H9 (cell line): ENCODE data around the gene PROX2. TPM values are rescaled to one million over a fixed set of nuclear protein-coding genes. Genes with fewer than 3 reads are reported as not detected.

Experiments used
- DNase-seq: peaks from one replicate; pipeline ENCODE4 v3.0.0-alpha.2; 2017
- H2AFZ ChIP-seq: one replicate; pipeline ENCODE4 v1.6.1; 2013; ENCODE audit warnings: mild to moderate bottlenecking, low read length, control low read depth, moderate library complexity
- H2AK5ac ChIP-seq: 2 replicates; pipeline ENCODE4 v1.6.1; 2013; ENCODE audit warnings: low read length, control low read depth, mixed read lengths; ENCODE audit not compliant: insufficient read length
- H2BK120ac ChIP-seq: one replicate; pipeline ENCODE4 v1.6.1; 2013; ENCODE audit warnings: low read depth, mild to moderate bottlenecking, low read length, control low read depth, inconsistent platforms; ENCODE audit not compliant: poor library complexity, severe bottlenecking
- H2BK12ac ChIP-seq: 2 replicates; pipeline ENCODE4 v1.6.1; 2013; ENCODE audit warnings: low read length, control low read depth, mixed read lengths, low read depth; ENCODE audit not compliant: insufficient read length
- H2BK15ac ChIP-seq: 2 replicates; pipeline ENCODE4 v1.6.1; 2013; ENCODE audit warnings: low read depth, low read length, control low read depth
- H2BK20ac ChIP-seq: one replicate; pipeline ENCODE4 v1.6.1; 2013; ENCODE audit warnings: low read depth, mild to moderate bottlenecking, low read length, control low read depth, inconsistent platforms; ENCODE audit not compliant: poor library complexity, severe bottlenecking
- H2BK5ac ChIP-seq: 2 replicates; pipeline ENCODE4 v1.6.1; 2013; ENCODE audit warnings: low read length, control low read depth, mixed read lengths; ENCODE audit not compliant: insufficient read length
- H3K14ac ChIP-seq: 2 replicates; pipeline ENCODE4 v1.6.1; 2013; ENCODE audit warnings: low read length, control low read depth; ENCODE audit not compliant: insufficient read depth
- H3K18ac ChIP-seq: 2 replicates; pipeline ENCODE4 v1.6.1; 2013; ENCODE audit warnings: low read depth, mild to moderate bottlenecking, mixed read lengths, low read length, control low read depth; ENCODE audit not compliant: insufficient read length
- H3K23ac ChIP-seq: 2 replicates; pipeline ENCODE4 v1.6.1; 2013; ENCODE audit warnings: low read length, control low read depth, mixed read lengths, low read depth; ENCODE audit not compliant: insufficient read length
- H3K23me2 ChIP-seq: 2 replicates; pipeline ENCODE4 v1.6.1; 2013; ENCODE audit warnings: low read depth, mild to moderate bottlenecking, mixed read lengths, low read length, control low read depth; ENCODE audit not compliant: insufficient read length, poor library complexity, severe bottlenecking
- H3K27ac ChIP-seq: 2 replicates; pipeline ENCODE4 v1.5.1; 2013; ENCODE audit warnings: low read length, control low read depth, mixed read lengths, low read depth; ENCODE audit not compliant: insufficient read length
- H3K27me3 ChIP-seq: 2 replicates; pipeline ENCODE4 v1.6.1; 2013; ENCODE audit warnings: low read length, control low read depth, inconsistent platforms; ENCODE audit not compliant: insufficient read depth
- H3K4ac ChIP-seq: 2 replicates; pipeline ENCODE4 v1.6.1; 2013; ENCODE audit warnings: low read depth, mild to moderate bottlenecking, control low read depth, inconsistent platforms, low read length, moderate library complexity
- H3K4me1 ChIP-seq: 2 replicates; pipeline ENCODE4 v1.6.1; 2013; ENCODE audit warnings: low read length, control low read depth, inconsistent platforms; ENCODE audit not compliant: insufficient read depth
- H3K4me2 ChIP-seq: 2 replicates; pipeline ENCODE4 v1.6.1; 2013; ENCODE audit warnings: low read length, control low read depth, mixed read lengths; ENCODE audit not compliant: insufficient read length, insufficient read depth
- H3K56ac ChIP-seq: 2 replicates; pipeline ENCODE4 v1.6.1; 2013; ENCODE audit warnings: low read depth, mild to moderate bottlenecking, mixed read lengths, low read length, control low read depth; ENCODE audit not compliant: insufficient read length
- H3K79me1 ChIP-seq: 2 replicates; pipeline ENCODE4 v1.6.1; 2013; ENCODE audit warnings: low read depth, mild to moderate bottlenecking, moderate library complexity, low read length, control low read depth, inconsistent platforms; ENCODE audit not compliant: insufficient read depth, poor library complexity, severe bottlenecking
- H3K79me2 ChIP-seq: 2 replicates; pipeline ENCODE4 v1.6.1; 2013; ENCODE audit warnings: low read length, control low read depth, inconsistent platforms; ENCODE audit not compliant: insufficient read depth
- H3K9ac ChIP-seq: 2 replicates; pipeline ENCODE4 v1.6.1; 2013; ENCODE audit warnings: low read length, control low read depth, mixed read lengths; ENCODE audit not compliant: insufficient read length; ENCODE audit errors: extremely low read depth
- H3K9me3 ChIP-seq: one replicate; pipeline ENCODE4 v1.6.1; 2013; ENCODE audit warnings: low read depth, low read length, inconsistent platforms; ENCODE audit not compliant: control insufficient read depth
- H3T11ph ChIP-seq: one replicate; pipeline ENCODE4 v1.6.1; 2013; ENCODE audit warnings: mild to moderate bottlenecking, low read length, control low read depth, inconsistent platforms
- H4K20me1 ChIP-seq: one replicate; pipeline ENCODE4 v1.6.1; 2013; ENCODE audit not compliant: control insufficient read depth, insufficient read length, insufficient read depth
- H4K5ac ChIP-seq: 2 replicates; pipeline ENCODE4 v1.6.1; 2013; ENCODE audit warnings: low read depth, mild to moderate bottlenecking, mixed read lengths, low read length, control low read depth; ENCODE audit not compliant: insufficient read length
- H4K8ac ChIP-seq: replicated peaks from 2 replicates; pipeline ENCODE4 v1.6.1; 2013; ENCODE audit warnings: low read length, control low read depth, mixed read lengths, low read depth; ENCODE audit not compliant: insufficient read length
- H4K91ac ChIP-seq: 2 replicates; pipeline ENCODE4 v1.6.1; 2013; ENCODE audit warnings: low read depth, mild to moderate bottlenecking, moderate library complexity, mixed read lengths, low read length, control low read depth; ENCODE audit not compliant: insufficient read length
- H3K27ac Mint-ChIP-seq, 3 experiments: 2 replicates in 2 of 3; 3 replicates in 1 of 3; pipeline ENCODE4 v1.8.0; 2020 to 2021; ENCODE audit warnings: mixed read lengths in 3 of 3, mild to moderate bottlenecking in 1 of 3, moderate library complexity in 1 of 3
- H3K27me3 Mint-ChIP-seq: 2 replicates; pipeline ENCODE4 v1.8.0; 2021; ENCODE audit warnings: low read depth, mild to moderate bottlenecking, moderate library complexity, mixed read lengths
- H3K36me3 Mint-ChIP-seq, 3 experiments: 2 replicates in 2 of 3; 3 replicates in 1 of 3; pipeline ENCODE4 v1.8.0; 2020 to 2021; ENCODE audit warnings: low read depth in 3 of 3, mixed read lengths in 3 of 3; ENCODE audit not compliant: insufficient read depth in 1 of 3
- H3K4me1 Mint-ChIP-seq, 2 experiments: 2 replicates each; pipeline ENCODE4 v1.8.0; 2020; ENCODE audit warnings: mixed read lengths in 2 of 2
- H3K4me3 Mint-ChIP-seq, 2 experiments: 2 replicates in 1 of 2; 3 replicates in 1 of 2; pipeline ENCODE4 v1.8.0; 2020 to 2021; ENCODE audit warnings: mild to moderate bottlenecking in 2 of 2, mixed read lengths in 2 of 2, moderate library complexity in 1 of 2
- H3K9me3 Mint-ChIP-seq, 2 experiments: 2 replicates in 1 of 2; 3 replicates in 1 of 2; pipeline ENCODE4 v1.8.0; 2020; ENCODE audit warnings: mild to moderate bottlenecking in 2 of 2, mixed read lengths in 2 of 2, moderate library complexity in 1 of 2
- CTCF ChIP-seq: fragments of 200-600 bp; sonication (generic); conservative IDR thresholded peaks from 3 replicates; pipeline ENCODE4 v1.8.0; 2021; ENCODE audit warnings: antibody characterized with exemption, mild to moderate bottlenecking
- WGBS: extraction: QIAGEN DNeasy Blood & Tissue Kit; methylation state at CpG from one replicate; pipeline ENCODE4 v1.1.7; 2013; ENCODE audit warnings: missing lambda C conversion rate, low lambda C conversion rate, mixed read lengths; ENCODE audit not compliant: insufficient read length; ENCODE audit errors: extremely low coverage; 5-methylcytosine and 5-hydroxymethylcytosine counted together
- total RNA-seq: library from RNA; stranded (reverse); gene quantifications from 2 replicates; pipeline ENCODE4 v1.2.1, GENCODE V29; 2021

The PROX2 gene
- total RNA-seq, 1 experiment from 2014 or later, result not detected

- no peak overlapping the region for H2BK20ac ChIP-seq
- no peaks in the 10 kb centered on the region for H3K9me3 ChIP-seq
- no peak overlapping the region for H4K8ac ChIP-seq
- no peak overlapping the region for H3K27ac ChIP-seq
- no CpG with 5 or more reads among the region's 5 CpGs for WGBS
- H3K27me3 ChIP-seq, result no peaks in the 10 kb centered on the region
- H3K18ac ChIP-seq, result no peak overlapping the region
- H3K23me2 ChIP-seq, result no peaks in the 10 kb centered on the region
- H3K56ac ChIP-seq, result no peak overlapping the region
- H3K23ac ChIP-seq, result no peak overlapping the region
- Mint-ChIP-seq H3K36me3 (peaks cover 3 to 24% (median 20%) of the 10 kb centered on the region in 3 experiments; a peak in 5 of 7 replicates), H3K9me3 (no peaks in the 10 kb centered on the region), H3K4me1 (peaks cover 10 to 14% of the 10 kb centered on the region in 2 experiments), H3K27me3 (no peaks in the 10 kb centered on the region), H3K27ac (no peak overlapping the region), H3K4me3 (no peak overlapping the region)
- no peak overlapping the region for H3K4me2 ChIP-seq
- no peak overlapping the region for H2AK5ac ChIP-seq
- DNase-seq, result no peak
- H2BK120ac ChIP-seq, result no peak overlapping the region
- H3K9ac ChIP-seq, result no peak overlapping the region
- H3K79me1 ChIP-seq, result no peaks in the 10 kb centered on the region
- no peaks in the 10 kb centered on the region for H3K79me2 ChIP-seq
- no peak overlapping the region for H3K4ac ChIP-seq
- no peak overlapping the region for H2BK5ac ChIP-seq
- H3K4me1 ChIP-seq, result no peaks in the 10 kb centered on the region
- H2AFZ ChIP-seq, result no peak overlapping the region
- no peak overlapping the region for H3K14ac ChIP-seq
- H2BK15ac ChIP-seq, result no peak overlapping the region
- H3T11ph ChIP-seq, result no peak overlapping the region
- no peak overlapping the region for H2BK12ac ChIP-seq
- no peak for TF ChIP-seq CTCF
- no peaks in the 10 kb centered on the region for H4K20me1 ChIP-seq
- H4K91ac ChIP-seq, result no peak overlapping the region
- H4K5ac ChIP-seq, result no peak overlapping the region
Measured at GRCh38 chr14:74829251-74829650, 46.7 kb downstream of the PROX2 start.
